HG03432 (cell line): ENCODE data around the gene TRABD2B.

ENCODE experiments used
- ATAC-seq: cut with Tn5 transposase; IDR thresholded peaks from one replicate; pipeline ENCODE4 v1.9.1; 2021; ENCODE audit warnings: mild to moderate bottlenecking, moderate library complexity; ENCODE audit not compliant: unreplicated experiment

Gene TRABD2B

GRCh38 chr1:47914218-47914938 lies 82.8 kb downstream of the TRABD2B start:
- ATAC-seq = no peak

DNA sequence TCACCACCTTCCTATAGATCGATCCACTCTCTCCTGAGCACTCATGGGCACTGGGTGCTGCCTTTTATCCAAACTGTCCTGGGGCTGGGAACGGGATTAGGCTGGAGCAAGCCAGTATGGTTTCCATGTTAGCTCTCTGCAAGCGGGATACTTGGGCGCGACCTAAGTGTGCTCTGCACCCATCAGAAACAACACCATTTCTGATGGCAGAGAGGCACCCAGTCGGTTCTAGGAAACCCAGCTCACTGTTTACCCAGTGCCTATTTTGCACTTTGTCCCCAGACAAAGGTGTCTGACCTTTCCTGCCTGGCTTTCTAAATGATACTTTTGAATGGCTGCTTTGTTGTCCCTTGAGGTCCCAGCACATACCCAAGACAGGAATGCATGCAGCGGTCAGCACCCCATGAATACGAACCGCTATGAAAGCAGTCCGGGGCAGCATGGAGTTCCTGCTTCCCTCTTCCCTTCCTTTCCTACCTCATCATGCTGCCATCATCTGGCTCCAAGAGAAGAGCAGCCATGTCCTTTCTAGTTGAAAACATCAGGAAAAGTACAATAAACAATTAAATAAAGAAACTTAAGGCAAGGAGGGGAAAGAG lies 83.9 kb downstream of the TRABD2B start:
- ATAC-seq = no peak

DNA sequence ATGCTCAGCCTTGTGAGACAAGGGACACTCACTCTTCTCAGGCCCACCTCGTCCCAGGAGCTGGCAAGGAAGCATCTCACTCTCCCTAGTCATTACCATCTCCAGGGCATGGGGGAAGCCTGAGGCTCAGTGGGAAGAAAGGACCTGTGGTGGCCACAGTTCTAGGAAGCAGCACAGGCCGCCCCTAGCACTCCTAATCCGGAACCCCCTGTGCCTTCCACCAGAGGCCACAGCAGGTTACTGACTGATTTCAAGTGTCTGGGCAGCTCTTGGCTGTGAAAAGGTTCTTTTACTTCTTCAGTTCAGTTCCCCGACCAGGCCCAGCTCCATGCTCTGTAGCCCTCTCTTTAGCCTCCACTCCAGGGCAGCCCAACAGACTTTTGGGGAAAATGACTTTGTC lies 84.4 kb downstream of the TRABD2B start:
- no peak for ATAC-seq

GRCh38 chr1:47911892-47912291 lies 85.3 kb downstream of the TRABD2B start:
- ATAC-seq = no peak

GRCh38 chr1:47911424-47911823 lies 85.8 kb downstream of the TRABD2B start:
- no peak for ATAC-seq

GRCh38 chr1:47908258-47908657 lies 88.9 kb downstream of the TRABD2B start:
- ATAC-seq = no peak

DNA sequence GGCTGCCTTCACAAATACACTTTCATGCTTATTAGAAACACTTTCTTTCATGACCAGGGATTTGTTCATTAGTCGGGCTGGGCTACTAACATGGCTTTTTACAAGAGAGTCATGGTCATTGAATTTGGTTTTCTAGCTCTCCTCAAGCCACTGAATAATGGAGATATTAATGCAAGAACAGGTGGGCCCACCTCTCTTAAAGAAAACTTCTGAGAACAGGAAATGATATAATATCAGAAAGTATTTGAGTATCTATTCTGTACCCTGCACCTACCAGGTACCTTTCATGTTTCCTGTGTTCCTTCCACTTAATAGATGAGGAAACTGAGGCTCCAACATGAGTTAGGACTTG lies 90.0 kb downstream of the TRABD2B start:
- ATAC-seq = no peak

DNA sequence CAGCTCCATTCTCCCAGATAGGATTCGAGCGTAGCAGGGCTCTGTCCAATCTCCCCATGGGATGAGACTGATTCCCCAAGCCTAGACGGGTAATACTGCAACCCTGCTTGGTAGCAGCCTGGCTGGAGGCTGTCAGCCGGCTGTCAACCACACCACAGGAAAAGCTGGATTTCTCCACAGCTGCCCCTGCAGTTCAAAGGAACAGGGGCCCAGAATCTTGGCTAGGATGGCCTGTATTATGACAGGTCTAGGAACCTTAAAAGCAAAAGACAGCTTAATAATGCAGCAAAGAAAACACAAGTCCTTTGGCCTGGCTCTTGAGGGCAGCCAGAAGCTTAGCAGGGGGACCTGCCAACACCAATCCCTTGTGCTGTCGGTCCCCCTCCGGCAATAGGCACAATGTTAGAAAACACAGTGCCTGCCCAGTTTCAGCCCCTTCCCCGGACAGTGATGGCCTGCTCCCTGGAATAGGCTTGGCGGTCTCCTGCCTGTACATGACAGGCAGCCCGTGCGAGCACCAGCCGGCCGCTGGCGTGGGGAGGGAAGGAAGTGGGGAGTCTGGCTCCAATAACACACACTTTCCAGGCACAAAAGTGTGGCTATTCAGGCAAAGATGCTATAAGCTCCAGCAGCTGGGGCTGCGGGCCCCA lies 90.5 kb downstream of the TRABD2B start:
- ATAC-seq = no peak

DNA sequence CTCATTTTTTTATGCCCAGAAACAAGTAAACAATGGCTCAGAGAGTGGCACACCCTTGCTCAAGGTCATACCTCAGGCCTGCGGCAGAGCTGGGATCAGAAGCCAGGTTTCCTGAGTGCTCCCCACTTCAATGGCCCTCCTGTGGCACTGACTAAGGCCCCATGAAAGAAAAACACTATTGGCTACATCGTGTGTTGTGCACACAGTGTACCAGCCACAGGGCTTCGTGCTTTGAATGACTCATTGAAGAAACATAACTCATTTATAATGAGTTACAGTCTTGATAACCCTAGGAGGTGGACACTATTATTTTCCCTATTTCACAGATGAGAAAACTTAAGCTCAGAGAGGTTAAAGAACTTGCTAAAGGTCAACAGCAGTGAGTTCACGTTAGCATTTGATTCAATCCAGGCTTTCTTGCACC lies 91.2 kb downstream of the TRABD2B start:
- no peak for ATAC-seq

DNA sequence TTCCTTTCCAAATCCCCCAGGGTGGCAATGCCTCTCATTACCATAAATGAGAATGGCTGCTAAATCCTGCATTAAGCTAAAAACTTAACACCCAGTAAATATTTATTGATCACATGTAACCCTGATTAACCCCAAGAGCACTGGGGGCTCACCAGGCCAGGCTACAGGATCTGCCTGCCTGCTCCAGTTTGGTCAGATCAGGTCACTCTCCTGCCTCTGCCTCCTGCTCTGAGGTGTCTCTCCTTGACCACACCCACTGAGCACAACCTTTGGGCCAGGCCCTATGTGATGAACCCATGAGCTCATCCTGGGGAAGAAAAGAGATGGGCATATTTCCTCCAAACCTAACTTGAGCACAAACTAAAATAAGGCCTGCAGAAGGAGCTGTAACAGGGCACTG lies 93.5 kb downstream of the TRABD2B start:
- ATAC-seq = no peak

- ATAC-seq = no peak
These were observed 96.1 kb downstream of the TRABD2B start for GRCh38 chr1:47901001-47901575.

DNA sequence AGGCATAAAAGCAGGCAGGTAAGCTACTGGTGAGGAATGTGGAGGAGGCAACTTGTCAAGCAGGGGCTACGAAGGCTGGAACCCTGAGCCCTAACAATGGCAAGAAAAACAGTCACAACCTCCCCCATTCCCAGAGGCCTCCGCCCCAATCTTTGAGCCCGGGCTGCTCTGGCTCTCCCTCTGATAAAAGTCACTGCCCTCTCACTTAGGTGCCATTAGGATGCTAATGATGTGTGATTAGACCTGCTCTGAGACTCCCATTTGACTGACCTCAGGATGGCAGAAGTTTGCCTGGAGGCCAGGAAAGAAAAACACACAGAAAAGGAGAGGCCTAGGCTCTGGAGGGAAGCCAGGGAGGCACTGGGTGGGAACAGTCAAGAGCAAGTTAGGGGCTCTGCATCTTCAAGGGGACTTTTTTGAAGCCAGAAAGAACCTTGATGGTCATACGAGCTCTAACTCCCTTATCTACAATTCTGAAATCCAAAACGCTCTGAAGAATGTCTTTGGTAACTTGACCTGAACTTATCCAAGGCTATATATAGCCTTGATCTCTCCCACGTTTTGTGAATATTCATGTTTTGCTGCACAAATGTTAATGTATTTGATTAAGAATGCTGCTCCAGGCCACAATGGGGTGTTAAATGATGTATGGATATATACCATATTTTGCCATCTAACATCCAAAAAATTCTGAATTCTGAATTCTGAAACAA lies 98.9 kb downstream of the TRABD2B start:
- ATAC-seq = no peak

- ATAC-seq = no peak
These were observed 101.7 kb downstream of the TRABD2B start for GRCh38 chr1:47895279-47896125.

- ATAC-seq = peak; percentile 42
These were observed 102.5 kb downstream of the TRABD2B start for GRCh38 chr1:47894410-47895278.

DNA sequence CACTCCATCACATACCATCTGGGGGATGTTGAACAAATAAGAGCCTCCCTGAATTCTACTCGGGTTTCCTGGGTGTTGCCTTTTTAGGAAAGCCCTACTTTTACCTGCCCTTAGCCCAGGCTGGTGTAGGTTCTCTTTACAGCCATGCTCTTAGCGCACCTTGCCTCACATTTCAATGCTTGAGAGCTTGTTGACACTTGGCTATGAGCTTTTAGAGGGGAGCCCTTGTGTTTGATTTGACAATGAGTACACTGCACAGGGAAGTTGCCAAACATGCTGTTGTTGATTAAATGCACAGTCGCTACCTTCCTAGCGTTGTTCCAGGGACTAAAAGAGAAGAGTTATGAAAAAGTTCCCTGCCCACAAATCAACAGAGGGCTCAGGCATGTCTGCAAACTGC lies 103.8 kb downstream of the TRABD2B start:
- ATAC-seq = no peak

GRCh38 chr1:47890779-47891178 lies 106.4 kb downstream of the TRABD2B start:
- ATAC-seq = no peak

GRCh38 chr1:47888294-47888629 lies 108.9 kb downstream of the TRABD2B start:
- no peak for ATAC-seq

DNA sequence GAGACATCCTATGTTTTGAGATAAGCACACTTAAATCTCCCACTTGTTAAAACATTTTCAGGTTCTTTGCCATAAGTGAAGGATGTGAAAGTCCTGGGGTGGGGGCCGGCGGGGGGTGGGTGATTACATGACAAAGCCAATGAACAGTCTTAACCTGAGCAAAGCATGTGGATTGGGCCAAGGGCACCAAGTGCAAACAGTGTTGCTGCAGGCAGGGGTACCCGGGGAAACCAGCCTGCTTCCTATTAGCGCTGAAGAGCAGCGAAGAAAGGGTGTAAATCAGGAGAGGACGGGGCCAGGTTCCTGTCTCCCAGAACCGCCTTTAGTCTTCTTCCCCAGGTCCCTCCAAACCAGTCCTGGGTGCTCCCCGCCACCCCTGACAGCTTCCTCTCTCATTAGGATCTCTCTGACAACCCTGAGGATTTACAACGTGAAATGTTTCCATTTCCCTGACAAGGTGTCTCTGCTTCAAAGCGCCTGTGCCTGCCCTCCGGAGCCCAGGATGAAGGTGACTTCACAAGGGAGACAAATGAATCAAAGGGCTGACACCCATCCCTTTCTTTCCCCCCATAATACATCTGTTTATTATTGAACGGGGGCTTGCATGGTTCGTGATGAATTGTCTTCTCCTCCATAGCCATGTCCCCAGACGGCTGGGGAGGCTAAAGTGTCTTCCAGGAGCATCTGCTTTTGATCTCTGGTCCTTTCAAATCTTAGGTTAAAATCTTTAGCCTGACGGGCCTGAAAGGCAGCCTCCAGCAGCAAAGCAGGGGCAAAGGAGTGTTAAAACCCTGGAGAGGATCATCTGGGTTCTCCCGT lies 109.5 kb downstream of the TRABD2B start:
- no peak for ATAC-seq

DNA sequence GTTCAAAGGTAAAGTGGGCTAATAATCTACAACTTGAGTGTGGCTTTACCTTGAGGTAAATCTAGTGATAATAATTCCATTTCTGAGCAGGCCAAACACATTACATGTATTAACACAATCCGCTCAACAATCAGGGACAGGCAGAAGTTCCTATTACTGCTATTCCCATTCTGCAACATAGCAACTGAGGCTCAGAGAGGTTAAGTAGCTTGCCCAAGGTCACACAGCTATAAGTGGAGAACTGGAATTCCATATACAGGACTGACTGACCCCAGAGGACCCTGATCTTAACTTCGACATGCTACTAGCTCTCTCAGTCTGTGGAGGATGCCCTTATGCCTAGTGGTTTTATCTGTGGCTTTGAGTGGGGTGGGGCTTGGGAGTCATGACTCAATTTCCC lies 110.1 kb downstream of the TRABD2B start:
- ATAC-seq = no peak
